Stimulated activated CD4-positive, alpha-beta T cell treated with anti-CD3 and anti-CD28 coated beads, Interleukin-12 subunit alpha, Interleukin-12 subunit beta, amount 100 ng/mL, for 48 hours (primary cell): ENCODE measurements around the gene ANKS1B.
"Not testable (repeated sequence)": the region's sequence is repeated elsewhere in the genome, so short reads cannot be mapped to it uniquely, and the experiment has no call there.

Experiments used
- DNase-seq, 3 donors: peaks; one replicate each; pipeline ENCODE4 v3.0.0-alpha.2; 2020; ENCODE audit warnings: low read depth in 2 of 3, low spot score in 1 of 3

The ANKS1B gene

GRCh38 chr12:99766408-99766807 is 218.3 kb downstream of the ANKS1B start:
- DNase-seq: no peak

DNA sequence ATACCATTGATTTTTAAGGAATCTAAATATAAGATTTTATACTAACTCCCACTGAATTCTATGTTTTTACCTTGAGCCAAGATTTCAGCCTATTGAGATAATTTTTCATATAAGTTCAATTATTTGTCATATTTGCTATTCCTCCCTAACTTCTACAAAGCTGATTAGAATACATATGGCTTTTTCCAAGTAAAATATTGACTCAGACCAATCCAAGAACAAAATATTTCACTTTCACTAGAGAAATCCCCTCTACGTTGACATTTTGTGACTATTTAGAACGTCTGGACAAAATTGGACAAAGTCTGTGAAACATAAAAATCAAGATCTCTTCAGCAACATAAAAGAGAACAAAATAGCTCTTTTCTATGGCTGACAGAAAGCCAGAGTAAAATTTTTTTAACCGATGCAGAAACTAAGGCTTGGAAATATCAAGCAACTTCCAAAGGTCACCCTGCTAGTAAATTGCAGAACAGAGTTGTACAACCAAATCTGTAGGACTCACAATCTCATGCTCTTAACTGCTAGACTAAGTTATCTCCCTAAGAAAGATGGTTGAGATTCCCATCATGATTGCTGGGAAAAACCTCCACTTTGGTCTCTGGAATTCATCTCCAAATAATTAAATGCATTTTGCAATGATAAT is 219.1 kb downstream of the ANKS1B start:
- DNase-seq: no peak

DNA sequence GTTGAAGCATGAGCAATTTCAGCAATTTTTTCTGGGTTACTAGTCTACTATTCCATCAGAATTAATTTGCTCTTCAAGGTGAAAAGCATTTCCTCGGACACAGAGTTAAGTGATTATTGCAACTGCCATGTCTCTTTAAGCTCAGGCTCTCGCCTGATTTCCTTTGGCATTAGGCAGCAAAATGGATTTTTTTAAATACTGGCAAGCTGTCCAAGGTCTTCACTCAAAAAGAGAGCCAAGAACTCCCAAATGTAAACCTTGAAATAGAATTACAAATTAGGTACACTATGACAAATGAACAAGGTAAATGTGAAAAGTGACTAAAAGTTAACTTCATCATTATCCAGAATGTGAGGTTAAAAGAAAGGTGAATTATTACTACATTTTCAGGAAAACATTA is 225.3 kb downstream of the ANKS1B start:
- DNase-seq: no peak

GRCh38 chr12:99758997-99759396 is 225.7 kb downstream of the ANKS1B start:
- DNase-seq: no peak

GRCh38 chr12:99752740-99753139 is 232.0 kb downstream of the ANKS1B start:
- DNase-seq: no peak

DNA sequence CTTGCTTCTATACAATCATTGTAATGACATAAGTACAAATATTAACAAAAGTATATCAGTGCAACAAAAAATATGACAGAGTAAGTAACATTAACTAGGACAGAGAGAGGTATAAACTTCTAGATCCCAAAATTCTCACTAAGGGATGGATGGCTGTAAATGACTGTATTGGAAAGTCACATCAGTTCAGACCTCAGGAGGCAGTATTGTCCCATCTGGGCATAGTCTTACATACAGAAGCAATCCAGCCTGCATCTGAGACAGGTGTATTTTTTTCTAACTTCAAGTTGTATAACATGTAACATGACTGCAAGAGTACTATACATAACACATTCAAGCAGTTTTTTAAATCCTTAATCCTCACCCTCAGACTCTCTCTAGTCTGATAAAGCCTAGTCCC is 238.2 kb downstream of the ANKS1B start:
- DNase-seq: no peak

- DNase-seq: no peak
These were observed 238.8 kb downstream of the ANKS1B start for GRCh38 chr12:99745895-99746294.

DNA sequence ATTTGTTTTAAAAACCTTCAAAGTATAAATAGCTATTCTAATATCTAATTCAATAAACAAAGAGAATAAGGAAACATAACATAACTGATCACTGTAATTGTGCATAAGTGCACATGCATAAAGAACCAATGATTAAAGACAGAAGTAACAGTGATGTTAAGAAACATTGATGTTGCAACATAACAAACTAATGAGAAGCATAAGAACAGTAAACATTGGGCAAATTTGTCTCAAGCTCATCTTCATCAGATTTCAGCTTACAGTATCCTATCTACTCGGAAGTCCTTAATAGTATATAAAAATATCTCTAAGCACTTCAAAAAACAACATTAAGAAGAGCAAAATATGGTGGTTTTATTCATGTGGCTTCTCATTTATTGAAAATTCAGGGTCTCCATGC is 239.6 kb downstream of the ANKS1B start:
- no peak for DNase-seq

- DNase-seq: no peak
These were observed 247.9 kb downstream of the ANKS1B start for GRCh38 chr12:99736760-99737269.

DNA sequence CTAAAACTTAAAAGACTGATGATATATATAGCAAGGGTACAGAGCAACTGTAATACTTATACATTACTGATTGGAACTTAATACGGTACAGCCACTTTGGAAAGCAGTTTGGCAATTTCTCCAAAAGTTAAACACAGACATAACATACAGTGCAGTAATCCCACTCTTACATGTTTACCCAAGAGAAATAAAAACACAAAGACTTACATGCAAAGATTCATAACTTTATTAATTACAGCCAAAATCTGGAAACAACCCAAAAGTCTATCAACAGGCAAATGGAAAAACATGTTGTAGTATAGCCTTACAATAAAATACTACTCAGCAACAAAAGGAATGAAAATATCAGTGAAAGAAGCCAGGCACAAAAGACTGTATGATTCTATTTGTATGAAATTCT is 252.6 kb downstream of the ANKS1B start:
- no peak for DNase-seq

DNA sequence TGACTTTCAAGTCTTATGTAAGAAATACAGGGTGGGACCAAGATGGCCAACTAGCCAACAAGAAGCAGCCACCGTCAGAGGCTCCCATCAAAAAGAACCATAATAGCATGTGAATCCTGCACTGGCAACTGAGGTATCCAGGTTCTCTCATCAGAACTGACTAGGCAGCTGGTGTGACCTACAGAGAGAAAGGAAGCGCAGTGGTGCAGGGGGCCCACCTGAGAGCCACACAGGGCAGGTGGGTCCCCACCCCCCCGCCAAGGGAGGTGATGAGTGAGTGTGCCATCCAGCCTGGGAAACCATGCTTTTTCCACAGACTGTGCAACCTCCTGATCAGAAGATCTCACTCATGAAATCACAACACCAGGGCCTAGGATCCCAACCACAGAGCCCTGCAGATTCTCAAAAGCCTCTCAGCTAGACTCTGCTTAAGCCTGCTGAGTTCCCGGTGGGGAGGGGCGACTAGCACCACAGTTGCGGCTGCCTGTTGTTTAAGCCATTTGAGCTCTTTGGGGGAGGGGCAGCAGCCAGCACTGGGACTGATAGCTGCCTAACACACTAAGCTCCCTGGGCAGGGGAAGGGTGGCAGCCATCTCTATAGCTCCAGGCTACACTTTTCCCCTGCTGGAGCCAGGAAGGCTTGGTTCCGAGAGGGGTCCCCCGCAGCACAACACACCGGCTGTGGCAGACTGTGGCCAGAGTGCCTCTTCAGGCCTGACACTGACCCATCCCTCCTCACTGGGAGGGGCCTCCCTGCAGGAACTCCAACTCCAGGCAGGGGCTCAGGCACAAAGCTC is 261.8 kb downstream of the ANKS1B start:
- no peak for DNase-seq

- DNase-seq: no peak
These were observed 262.9 kb downstream of the ANKS1B start for GRCh38 chr12:99721715-99722275.

DNA sequence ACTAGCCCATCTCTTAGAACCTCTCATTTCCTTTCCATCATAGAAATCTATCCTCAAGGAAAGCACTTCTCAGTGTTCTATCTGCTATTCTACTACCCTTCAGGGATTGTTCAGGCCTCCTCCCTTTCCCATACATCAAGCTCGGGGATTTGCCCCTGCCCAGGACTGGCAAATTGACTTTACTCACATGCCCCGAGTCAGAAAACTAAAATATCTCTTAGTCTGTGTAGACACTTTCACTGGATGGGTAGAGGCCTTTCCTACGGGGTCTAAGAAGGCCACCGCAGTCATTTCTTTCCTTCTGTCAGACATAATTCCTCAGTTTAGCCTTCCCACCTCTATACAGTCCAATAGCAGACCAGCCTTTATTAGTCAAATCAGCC is 264.7 kb downstream of the ANKS1B start:
- DNase-seq: not testable (repeated sequence)

GRCh38 chr12:99719411-99720082 is 265.2 kb downstream of the ANKS1B start:
- not testable (repeated sequence) for DNase-seq

DNA sequence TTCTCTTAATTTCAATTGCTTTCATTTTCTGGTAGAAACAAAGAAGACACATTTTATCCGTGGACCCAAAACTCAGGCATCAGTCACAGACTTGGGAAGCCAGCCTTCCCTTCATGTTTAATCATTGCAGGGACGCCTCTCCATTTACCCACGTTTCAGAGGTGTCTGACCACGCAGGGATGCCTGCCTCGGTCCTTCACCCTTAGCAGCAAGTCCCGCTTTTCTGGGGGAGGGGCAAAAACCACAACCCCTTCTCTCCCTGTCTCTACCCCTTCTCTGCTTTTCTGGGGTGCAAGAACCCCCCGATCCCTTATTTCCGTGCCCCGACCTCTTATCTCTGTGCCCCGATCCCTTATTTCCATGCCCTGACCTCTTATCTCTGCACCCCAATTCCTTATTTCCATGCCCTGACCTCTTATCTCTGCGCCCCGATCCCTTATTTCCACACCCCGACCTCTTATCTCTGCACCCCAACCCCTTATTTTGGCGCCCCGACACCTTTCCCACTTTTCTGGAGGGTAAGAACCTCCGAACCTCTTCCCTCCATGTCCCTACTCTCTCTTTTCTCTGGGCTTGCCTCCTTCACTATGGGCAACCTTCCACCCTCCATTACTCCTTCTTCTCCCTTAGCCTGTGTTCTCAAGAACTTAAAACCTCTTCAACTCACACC is 268.8 kb downstream of the ANKS1B start:
- not testable (repeated sequence) for DNase-seq

- not testable (repeated sequence) for DNase-seq
These were observed 269.8 kb downstream of the ANKS1B start for GRCh38 chr12:99714921-99715320.

DNA sequence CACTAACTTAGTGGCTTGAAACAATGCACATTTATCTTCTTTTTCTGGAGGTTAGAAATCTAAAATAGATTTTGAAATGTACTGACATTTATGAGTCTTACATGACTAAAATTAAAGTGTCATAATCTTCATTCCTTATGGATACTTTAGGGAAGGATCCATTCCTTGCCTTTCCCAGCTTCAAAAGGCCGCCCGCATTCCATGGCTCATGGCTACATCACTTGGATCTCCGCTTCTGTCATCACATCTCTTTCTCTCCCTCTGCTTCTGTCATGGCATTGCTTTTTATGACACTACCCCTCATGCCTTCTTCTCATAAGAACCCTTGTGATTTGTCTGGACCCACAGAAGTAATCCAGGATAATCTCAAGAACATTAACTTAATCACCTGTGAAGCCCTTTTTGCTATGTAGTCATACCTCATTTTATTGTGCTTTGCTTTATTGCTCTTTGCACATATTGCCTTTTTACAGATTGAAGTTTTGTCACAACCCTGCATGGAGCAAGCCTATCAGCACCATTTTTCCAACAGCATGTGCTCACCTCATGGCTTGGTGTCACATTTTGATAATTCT is 270.7 kb downstream of the ANKS1B start:
- no peak for DNase-seq

DNA sequence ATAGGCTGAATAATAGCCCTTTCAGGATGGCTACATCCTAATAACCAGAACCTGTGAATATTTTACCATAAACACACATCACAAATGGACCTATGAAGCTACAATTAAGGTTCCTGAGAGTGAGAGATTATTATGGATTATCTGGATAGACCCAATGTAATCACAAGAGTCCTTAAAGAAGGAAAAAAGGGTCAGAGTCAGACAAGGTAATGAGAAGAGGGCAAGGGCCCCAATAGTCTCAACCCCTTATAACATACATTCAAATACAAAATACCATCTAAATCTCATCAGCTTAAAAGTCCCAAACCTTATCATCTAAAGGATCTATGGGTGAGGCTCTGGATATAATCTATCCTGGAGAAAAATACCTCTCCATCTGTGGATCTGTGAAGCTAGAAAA is 272.5 kb downstream of the ANKS1B start:
- no peak for DNase-seq

DNA sequence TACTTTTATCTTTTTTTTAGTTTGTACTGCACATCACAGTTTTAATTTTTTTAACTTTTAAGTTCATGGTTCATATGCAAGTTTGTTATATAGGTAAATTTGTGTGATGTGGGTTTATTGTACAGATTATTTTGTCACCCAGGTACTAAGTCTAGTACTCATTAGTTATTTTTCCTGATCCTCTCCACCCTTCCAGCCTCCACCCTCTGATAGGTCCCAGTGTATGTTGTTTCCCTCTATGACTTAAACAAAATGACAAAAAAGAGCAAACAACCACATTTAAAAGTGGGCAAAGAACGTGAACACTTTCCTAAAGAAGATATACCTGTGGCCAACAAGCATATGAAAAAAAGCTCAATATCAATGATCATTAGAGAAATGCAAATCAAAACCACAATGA is 273.5 kb downstream of the ANKS1B start:
- DNase-seq: no peak

DNA sequence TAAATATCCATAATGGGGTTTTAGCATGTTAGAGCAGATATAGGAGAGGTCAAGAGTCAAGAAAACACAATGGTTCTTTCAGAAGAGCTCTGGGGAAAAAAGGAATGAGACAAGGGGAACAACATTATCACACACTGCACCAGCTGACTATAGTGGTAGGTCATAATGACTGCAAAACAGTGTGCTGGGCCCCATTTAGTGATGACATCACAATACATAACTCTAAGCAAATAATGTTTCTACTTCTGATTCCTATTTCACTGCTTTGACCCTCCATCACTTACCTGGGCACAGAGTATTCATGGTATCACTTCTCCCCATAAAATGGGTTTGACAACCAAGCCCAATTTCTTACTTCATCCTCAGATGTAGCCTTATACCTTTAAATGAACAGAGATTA is 275.1 kb downstream of the ANKS1B start:
- no peak for DNase-seq

DNA sequence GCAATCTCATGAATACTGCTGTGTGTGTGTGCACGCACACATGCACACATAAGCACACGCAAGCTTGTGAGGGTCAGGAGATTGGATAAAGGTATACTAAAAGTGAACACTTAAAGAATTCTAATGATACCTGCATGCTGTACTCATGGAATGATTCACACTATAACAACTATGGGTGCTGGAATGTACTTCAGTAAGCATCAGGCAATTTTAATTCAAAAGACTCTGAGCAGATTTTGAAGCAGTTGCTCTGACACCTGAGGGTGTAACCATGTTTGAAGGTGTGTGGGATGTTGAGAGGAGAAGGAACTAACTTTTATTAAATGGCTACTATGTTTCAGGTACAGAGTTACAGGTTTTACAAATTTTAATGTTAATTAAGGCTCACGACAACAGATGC is 275.6 kb downstream of the ANKS1B start:
- DNase-seq: no peak
